Activated T-cell treated with anti-CD3 and anti-CD28 coated beads for 24 hours (primary cell): ENCODE data around the gene HARS1.
"Not testable (repeated sequence)": the region's sequence is repeated elsewhere in the genome, so short reads cannot be mapped to it uniquely, and the experiment has no call there.

Experiments
- DNase-seq: peaks from one replicate; pipeline ENCODE4 v3.0.0-alpha.2; 2020; ENCODE audit warnings: low read depth

HARS1 gene

DNA sequence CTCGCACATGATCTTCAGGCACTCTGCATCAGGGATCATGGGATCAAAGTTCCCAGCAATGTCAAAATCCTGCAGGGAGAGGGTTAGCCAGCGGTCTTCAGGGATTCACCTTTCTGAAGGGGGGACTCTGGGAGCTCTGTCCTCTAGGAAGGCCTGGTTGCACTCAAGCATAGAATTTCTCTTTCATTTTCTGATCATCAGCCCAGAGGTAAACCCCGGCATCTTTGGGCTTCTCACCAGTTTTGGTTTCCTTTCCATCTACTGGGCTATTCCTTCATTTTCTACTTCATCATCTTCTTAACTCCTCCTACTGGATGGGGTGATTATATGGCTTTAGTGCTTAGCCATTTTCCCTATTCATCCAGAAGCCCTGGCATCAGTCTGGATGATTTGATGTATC lies 13.2 kb downstream of the HARS1 start:
- DNase-seq: no peak

GRCh38 chr5:140674629-140675028 lies 16.5 kb downstream of the HARS1 start:
- DNase-seq: no peak

- no peak for DNase-seq
Measured at GRCh38 chr5:140674211-140674610, 17.0 kb downstream of the HARS1 start.

GRCh38 chr5:140673187-140673976 lies 17.8 kb downstream of the HARS1 start, which contains the start of gene DND1:
TSS of gene DND1 (minus strand) at chr5:140673576. CDS start at chr5:140673542, 34 bp downstream.
- DNase-seq: no peak

DNA sequence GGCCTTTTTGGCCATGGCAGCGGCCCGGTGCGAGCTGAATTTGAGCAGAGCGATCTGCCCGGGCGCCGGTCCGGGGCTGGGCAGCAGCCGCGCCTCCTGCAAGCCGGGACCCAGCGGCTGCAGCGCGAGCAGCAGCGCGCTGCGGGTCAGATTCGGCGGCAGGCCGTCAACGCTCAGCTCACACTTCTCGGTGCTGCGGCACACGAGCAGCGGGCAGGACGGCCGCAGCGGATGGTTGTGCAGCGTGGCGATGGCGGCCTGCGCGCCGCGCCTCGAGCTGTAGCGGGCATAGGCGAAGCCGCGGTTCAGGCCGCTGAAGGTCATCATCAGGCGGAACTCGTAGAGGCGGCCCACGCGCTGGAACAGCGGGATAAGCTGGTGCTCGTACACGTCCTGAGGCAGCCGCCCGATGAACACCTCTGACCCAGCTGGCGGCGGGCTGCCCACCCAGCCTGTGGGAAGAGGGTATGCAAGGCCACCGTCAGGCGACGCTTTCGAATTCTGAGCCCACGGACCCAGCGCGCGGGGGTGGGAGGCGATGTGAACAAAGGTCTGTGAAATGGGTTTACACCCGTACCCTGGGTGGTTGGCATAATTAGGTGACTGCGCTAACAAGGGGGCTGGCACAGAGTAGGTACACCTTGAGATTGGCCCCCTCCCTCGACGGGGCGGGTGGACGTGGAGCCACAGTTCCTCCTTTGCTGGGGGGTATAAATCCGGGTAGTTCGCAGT lies 18.5 kb downstream of the HARS1 start:
- no peak for DNase-seq

GRCh38 chr5:140671472-140672125 lies 19.6 kb downstream of the HARS1 start:
- DNase-seq: no peak

DNA sequence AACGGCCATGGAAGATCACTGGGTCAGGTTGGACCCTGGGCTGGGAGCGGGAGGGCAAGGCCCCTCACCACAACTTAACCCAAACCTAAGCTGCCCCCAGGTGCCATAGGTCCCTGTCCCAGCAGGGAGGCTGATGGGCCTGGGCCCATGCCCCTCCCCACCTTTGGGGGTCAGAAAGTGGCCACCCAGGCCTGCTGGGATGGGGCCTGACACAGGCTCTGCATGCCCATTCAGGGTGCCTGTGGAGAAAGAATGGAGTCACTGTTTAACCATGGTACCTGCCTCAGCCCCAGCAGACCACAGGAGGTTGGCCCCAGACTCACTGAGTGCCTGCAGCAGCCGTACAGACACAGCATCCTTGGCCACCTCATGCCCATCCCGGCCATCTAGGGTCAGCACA lies 20.1 kb downstream of the HARS1 start:
- not testable (repeated sequence) for DNase-seq

DNA sequence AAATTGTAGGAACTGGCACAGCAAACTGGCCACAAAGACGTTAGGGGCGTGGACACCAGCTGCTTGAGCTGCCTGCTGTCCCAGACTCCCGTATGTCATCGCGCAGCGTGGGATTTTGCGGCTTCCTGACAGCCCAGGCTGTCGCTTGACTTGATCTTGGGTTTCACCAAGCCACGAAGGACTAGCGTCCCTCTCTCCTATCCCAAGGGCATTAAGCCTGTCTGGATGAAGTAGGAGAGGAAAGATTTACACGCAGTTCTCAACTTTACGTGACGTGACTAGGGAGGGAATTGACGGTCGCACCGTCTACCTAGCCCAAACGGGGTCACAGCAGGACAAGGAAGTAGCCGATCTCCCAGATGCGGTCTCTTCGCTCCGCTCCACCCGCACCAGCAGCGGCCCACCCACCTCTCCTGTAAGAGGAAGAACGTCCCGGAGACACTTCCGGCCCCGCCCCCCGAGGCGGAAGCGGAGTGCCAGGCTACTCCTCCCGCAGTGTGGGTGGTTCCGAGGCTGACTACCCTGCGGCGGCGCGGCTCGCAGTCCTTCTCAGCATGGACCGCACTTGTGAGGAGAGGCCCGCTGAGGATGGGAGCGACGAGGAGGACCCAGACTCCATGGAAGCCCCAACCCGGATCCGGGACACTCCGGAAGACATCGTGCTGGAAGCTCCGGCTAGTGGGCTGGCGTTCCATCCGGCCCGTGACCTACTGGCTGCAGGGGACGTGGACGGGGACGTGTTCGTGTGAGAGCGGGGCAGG lies 26.6 kb downstream of the HARS1 start, which contains the start of gene WDR55:
Gene WDR55 (plus strand): TSS at position 546 of the 761 bp plus-strand sequence. CDS start 9 bp downstream, at position 555.
- peak; percentile 95 for DNase-seq

DNA sequence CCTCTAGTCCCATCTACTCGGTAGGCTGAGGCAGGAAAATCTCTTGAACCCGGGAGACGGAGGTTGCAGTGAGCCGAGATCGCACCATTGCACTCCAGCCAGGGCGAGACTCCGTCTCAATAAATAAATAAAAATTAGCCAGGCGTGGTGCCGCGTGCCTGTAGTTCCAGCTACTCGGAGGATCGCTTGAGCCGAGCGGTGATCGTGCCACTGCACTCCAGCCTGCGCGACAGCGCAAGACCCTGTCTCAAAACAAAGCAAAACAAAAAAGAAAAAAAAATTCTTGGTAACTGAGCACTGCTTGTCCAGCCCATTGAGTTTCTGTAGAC lies 27.2 kb downstream of the HARS1 start:
- DNase-seq: no peak

- DNase-seq: not testable (repeated sequence)
Measured at GRCh38 chr5:140660371-140660770, 30.8 kb downstream of the HARS1 start.

DNA sequence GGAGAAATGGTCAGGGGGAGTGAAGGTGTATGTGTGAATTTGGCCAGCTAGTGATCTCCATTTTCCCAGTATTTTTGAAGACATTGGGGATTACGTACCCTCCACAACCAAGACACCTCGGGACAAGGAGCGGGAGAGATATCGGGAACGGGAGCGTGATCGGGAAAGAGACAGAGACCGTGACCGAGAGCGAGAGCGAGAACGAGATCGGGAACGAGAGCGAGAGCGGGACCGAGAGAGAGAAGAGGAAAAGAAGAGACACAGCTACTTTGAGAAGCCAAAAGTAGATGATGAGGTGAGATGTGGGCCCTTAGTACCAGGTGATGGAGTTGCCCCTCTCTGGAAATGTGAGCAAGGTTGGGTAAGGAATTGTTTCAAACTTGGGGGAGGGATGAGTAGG lies 32.3 kb downstream of the HARS1 start:
- no peak for DNase-seq

GRCh38 chr5:140647042-140647419 lies 44.1 kb downstream of the HARS1 start:
- DNase-seq: no peak

DNA sequence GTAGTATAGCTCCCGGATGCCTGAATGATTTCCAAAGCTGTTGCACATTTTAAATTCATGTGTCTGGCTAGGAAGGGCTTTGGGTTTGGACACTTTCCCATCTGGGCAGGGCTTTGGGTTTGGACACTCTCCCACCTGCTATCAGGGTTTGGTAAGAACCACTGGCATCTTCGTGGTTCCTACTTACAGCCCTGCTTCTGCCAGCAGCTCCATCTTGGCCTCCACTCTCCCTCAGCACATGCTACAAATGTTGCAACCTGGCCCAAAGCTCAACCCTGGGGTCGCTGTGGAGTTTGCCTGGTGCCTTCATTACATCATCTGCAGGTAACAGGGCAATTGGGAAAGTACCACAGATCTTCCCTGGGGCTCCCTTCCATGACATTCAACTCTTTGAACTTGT lies 48.5 kb downstream of the HARS1 start:
- no peak for DNase-seq

DNA sequence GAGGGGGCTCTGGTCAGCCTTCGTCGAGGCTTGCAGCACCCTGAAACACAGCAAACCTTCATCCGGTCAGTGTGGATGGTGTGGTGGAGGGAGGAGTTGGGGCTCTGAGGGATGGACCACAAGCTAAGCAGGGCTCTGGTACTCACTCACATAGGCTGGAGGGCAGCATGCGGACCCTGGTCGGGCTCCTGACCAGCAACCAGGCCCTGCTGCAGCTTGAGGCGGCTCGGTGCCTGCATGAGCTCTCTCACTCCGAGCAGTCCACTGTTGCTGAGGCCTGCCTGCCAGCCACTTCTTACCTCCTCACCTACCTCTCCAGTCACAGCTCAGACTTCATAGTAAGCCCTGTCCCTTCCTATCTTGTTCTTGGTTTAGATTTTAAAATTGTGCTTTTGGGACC lies 49.5 kb downstream of the HARS1 start:
- no peak for DNase-seq

- DNase-seq: peak; percentile 95
Measured at GRCh38 chr5:140639148-140639981, 51.8 kb downstream of the HARS1 start, which contains the start of gene TMCO6. TSS of gene TMCO6 (plus strand) at chr5:140639451. CDS start at chr5:140639528, 77 bp downstream.

GRCh38 chr5:140638898-140639147 lies 52.3 kb downstream of the HARS1 start:
- not testable (repeated sequence) for DNase-seq

- DNase-seq: no peak
Measured at GRCh38 chr5:140637371-140638100, 53.6 kb downstream of the HARS1 start.

DNA sequence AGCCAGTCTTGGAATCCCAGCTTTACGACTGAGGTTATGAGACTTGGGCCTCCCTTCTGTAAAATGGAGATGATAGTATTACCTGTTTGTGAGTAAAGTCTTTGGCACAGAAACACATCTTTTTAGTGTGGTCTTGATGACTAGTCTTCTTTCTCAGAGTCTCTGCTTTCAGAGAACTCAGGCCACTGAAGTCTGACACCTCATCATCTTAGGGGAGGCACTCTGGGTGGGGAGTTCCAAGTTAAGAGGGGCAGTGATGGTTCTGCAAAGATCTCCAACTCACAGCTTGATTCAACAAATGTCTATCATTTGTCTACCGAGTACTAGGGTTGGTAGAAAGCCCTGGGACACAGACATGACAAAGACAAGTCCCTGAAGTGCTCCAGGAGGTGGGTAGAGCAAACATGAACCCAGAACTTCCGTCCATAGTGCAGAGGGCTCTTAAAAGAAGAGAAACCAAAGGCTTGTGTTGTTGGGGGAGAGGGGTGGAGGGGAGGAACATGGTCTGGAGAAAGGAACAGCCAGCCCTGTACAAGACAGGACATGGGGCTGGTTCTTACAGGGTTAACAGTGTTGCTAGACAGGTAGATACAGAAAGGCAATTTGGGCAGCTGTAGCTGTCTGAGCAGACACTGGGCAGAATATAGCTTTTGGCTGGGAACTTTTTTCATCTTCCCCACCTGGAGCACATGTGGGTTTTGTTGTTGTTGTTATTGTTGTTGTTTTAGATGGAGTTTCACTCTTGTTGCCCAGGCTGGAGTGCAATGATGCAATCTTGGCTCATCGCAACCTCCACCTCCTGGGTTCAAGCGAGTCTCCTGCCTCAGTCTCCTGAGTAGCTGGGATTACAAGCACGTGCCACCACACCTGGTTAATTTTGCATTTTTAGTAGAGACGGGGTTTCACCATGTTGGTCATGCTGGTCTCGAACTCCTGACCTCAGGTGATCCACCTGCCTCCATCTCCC lies 55.6 kb downstream of the HARS1 start:
- DNase-seq: no peak

DNA sequence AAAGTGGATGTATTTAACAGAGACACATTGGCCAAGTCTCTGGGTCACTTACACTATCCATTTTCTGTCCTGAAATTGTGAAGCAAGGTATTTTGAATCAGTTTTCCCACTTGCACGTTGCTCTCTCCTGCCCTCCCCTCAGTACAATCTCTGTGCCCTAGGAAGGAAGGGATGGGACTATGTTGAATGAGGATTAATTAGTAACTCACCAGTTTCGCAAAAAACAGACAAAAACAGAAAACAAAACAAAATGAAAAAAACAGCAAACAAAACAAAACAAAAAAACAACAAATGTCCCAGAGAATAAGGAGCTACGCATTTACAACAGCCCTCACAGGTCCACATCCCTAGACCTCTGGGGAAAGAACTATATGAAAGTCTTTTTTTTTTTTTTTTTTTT lies 57.1 kb downstream of the HARS1 start:
- DNase-seq: no peak

DNA sequence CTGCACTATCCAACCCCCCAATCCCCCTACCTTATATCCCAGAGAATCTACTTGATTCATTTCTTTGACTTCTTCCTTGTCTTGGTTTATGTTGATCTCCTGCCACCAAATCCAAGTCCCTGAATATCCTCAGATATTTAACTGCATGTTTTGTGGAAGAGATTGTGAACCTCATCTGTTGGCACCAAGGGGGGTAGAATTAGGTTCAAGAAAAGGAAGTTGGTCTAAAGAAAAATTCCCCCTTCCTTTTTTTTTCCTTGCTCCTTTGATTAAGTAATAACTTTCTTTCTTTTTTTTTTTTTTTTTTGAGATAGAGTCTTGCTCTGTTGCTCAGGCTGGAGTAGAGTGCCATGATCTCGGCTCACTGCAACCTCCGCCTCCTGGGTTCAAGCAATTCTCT lies 57.7 kb downstream of the HARS1 start:
- no peak for DNase-seq
